Ramos (cell line): ENCODE results near the gene LCE7A.

Experiments used
- in situ Hi-C: fragments of 300-500 bp; cut with MboI; formaldehyde crosslinking; loops from one replicate; pipeline ENCODE4 v1.14.3; 2022; ENCODE audit warnings: low sequenced_read_pairs; ENCODE audit not compliant: unreplicated experiment

LCE7A gene

GRCh38 chr1:152859696-152860095 lies at the start of gene LCE7A:
Gene LCE7A, plus strand, starts transcription at chr1:152859996. Its CDS starts 702 bp downstream, at chr1:152860698.
- in situ Hi-C loops = no loop called here

- in situ Hi-C loops = no loop called here
These were observed 48.7 kb upstream of the LCE7A start for GRCh38 chr1:152811050-152811449.

GRCh38 chr1:152811671-152812070 lies 48.1 kb upstream of the LCE7A start, which contains the start of gene LCE1B:
Gene LCE1B, plus strand, starts transcription at chr1:152811971. Its CDS starts 476 bp downstream, at chr1:152812447.
- in situ Hi-C loops = no loop called here

- in situ Hi-C loops = no loop called here
These were observed 42.5 kb upstream of the LCE7A start for GRCh38 chr1:152817309-152817708.

GRCh38 chr1:152823294-152823693 lies 36.5 kb upstream of the LCE7A start:
- in situ Hi-C loops = no loop called here

- in situ Hi-C loops = no loop called here
These were observed 34.8 kb upstream of the LCE7A start for GRCh38 chr1:152824964-152825363.

GRCh38 chr1:152827173-152827572 lies 32.6 kb upstream of the LCE7A start, which contains the start of gene LCE1A:
Gene LCE1A, plus strand, starts transcription at chr1:152827473. Its CDS starts 0 bp downstream, at chr1:152827473.
- in situ Hi-C loops = no loop called here

GRCh38 chr1:152836870-152837269 lies 22.9 kb upstream of the LCE7A start:
- in situ Hi-C loops = no loop called here

GRCh38 chr1:152842556-152842955 lies 17.2 kb upstream of the LCE7A start, which contains the start of gene LCE6A:
Gene LCE6A, plus strand, starts transcription at chr1:152842856. Its CDS starts 665 bp downstream, at chr1:152843521.
- in situ Hi-C loops = no loop called here

GRCh38 chr1:152855661-152856060 lies 4.1 kb upstream of the LCE7A start:
- in situ Hi-C loops = no loop called here

- in situ Hi-C loops = no loop called here
These were observed 1.7 kb upstream of the LCE7A start for GRCh38 chr1:152858062-152858461.

GRCh38 chr1:152860129-152860528 lies 333 bp downstream of the LCE7A start:
- in situ Hi-C loops = no loop called here

- in situ Hi-C loops = no loop called here
These were observed 1.6 kb downstream of the LCE7A start for GRCh38 chr1:152861374-152861773.

- in situ Hi-C loops = no loop called here
These were observed 4.6 kb downstream of the LCE7A start for GRCh38 chr1:152864443-152864842.

GRCh38 chr1:152866321-152866720 lies 6.5 kb downstream of the LCE7A start:
- in situ Hi-C loops = no loop called here

- in situ Hi-C loops = no loop called here
These were observed 10.1 kb downstream of the LCE7A start for GRCh38 chr1:152869808-152870419.

GRCh38 chr1:152870831-152871730 lies 11.3 kb downstream of the LCE7A start:
- in situ Hi-C loops = no loop called here

- in situ Hi-C loops = no loop called here
These were observed 11.9 kb downstream of the LCE7A start for GRCh38 chr1:152871731-152872126.

- in situ Hi-C loops = no loop called here
These were observed 13.7 kb downstream of the LCE7A start for GRCh38 chr1:152873495-152873894.

GRCh38 chr1:152876827-152877226 lies 17.0 kb downstream of the LCE7A start:
- in situ Hi-C loops = no loop called here

GRCh38 chr1:152878042-152878441 lies 18.2 kb downstream of the LCE7A start, which contains the start of gene SMCP:
Gene SMCP, plus strand, starts transcription at chr1:152878322. Its CDS starts 6,101 bp downstream, at chr1:152884423.
- in situ Hi-C loops = no loop called here
